Activated CD4-positive, alpha-beta T cell treated with anti-CD3 and anti-CD28 coated beads, Interleukin-2, Interleukin-4, amounts not matched to agents 100 ng/mL and 50 ng/mL, durations not matched to agents 16 hours and 8 hours (primary cell): ENCODE results near the gene PCBD2.
"Not testable (repeated sequence)": the region's sequence is repeated elsewhere in the genome, so short reads cannot be mapped to it uniquely, and the experiment has no call there.

ENCODE experiments used
- DNase-seq: peaks from one replicate; pipeline ENCODE4 v3.0.0-alpha.2; 2020; ENCODE audit warnings: low spot score

The PCBD2 gene

GRCh38 chr5:134904610-134905245, at the start of gene PCBD2:
PCBD2 (plus strand) TSS chr5:134905131; CDS start chr5:134905140, 9 bp downstream.
- DNase-seq, result peak; percentile 95

DNA sequence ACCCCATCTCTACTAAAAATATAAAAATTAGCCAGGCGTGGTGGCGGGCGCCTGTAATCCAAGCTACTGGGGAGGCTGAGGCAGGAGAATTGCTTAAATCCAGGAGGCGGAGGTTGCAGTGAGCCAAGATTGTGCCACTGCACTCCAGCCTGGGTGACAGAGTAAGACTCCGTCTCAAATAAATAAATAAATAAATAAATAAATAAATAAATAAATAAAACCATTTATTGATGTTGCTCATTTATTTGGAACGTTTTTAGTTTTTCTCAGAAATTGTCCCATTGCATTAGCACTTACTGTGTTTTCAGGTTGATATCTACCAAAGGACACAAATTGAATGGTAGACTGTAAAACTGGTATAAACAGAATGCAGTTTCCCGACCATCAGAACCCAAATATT, 48.5 kb upstream of the PCBD2 start:
- not testable (repeated sequence) for DNase-seq

DNA sequence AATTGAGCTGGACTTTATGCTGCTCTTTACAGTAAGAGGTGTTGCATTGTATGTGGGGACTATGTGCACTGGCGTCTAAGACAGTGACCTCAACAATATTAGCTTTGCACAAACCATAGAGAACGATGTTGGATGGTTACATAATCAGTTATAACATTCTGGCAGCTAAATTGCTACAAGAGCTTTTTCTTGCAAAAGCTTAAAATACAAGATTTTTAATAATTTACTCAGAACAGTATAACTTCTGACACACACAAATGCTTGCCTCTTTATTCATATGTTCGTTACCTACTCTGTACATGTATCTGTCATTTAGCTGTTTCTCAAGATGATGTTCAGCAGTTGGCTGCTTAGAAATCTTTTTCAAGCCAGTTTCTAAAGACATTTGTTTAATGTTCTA, 47.5 kb upstream of the PCBD2 start:
- no peak for DNase-seq

- no peak for DNase-seq
Observed at GRCh38 chr5:134864707-134865106, 40.2 kb upstream of the PCBD2 start.

DNA sequence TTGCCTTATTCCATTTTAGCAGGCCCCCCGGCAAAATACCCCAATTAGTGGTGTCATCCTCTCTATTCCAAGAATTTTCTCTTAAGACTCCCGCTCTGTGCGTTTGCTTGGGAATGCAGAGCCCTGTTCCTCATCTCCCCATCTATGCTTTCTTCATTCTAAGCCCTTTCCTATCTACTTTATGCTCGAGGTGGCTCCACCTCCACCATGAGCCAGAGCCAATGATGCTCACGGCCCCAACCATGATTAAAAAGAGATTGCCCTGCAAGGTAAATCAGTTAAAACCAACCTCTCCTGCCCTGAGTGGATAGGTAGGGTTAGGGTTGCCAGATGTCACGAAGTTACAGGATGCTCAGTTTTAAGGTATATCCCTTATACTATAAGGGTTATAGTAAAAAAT, 31.4 kb upstream of the PCBD2 start:
- peak; percentile 22 for DNase-seq

- peak; percentile 80 for DNase-seq
Observed at GRCh38 chr5:134873987-134874830, 30.7 kb upstream of the PCBD2 start, which contains the start of gene TXNDC15. TXNDC15 (plus strand) TSS chr5:134874371; CDS start chr5:134874428, 57 bp downstream.

DNA sequence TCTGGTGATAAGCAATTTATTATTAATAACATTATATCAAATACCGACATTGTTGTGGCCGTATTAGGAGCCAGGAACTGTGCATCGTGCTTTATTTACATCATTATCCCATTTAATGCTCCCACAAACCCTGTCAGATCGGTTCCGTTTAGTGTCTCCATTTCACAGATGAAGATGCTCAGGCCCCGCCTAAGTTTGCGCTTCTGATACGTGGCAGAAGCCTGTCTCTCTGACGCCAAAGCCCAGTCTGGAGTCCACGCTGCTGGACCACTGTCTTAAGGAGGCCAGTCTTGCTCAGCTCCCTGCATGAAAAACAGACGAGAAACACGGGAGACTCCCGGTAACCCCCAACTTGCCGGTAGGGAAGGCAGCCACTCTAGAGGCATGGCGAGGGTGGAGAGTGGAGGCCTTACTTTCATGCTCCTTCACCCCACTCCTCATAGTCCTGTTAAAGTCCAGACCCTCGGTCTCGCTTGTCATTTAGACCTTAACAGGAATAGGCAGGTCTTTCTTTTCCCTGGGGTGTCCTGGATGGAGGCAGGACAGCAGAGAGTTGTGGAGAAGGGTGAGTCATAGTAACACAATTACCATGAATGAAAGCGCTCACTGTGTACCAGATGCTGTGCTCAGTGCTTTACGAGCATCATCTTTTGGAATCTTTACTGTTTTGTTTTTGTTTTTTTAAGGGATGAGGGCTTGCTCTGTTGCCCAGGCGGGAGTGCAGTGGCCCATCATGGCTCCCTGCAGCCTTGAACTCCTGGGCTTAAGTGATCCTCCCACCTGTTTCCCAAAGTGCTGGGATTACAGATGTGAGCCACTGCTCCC, 29.9 kb upstream of the PCBD2 start:
- peak; percentile 47 for DNase-seq

- no peak for DNase-seq
Observed at GRCh38 chr5:134877159-134877558, 27.8 kb upstream of the PCBD2 start.

GRCh38 chr5:134878403-134878802, 26.5 kb upstream of the PCBD2 start:
- no peak for DNase-seq

- DNase-seq, result no peak
Observed at GRCh38 chr5:134879456-134879855, 25.5 kb upstream of the PCBD2 start.

DNA sequence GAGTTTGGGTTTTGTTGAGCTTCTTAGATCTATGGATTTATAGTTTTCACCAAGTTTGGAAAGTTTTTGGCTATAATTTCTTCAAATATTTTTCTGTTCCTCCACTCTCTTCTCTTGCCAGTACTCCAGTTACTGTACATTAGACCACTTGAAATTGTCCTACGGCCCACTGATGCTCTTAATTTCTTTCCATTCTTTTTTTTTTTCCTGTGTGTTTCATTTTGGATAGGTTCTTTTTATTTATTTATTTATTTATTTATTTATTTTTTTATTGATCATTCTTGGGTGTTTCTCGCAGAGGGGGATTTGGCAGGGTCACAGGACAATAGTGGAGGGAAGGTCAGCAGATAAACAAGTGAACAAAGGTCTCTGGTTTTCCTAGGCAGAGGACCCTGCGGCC, 24.0 kb upstream of the PCBD2 start:
- not testable (repeated sequence) for DNase-seq

DNA sequence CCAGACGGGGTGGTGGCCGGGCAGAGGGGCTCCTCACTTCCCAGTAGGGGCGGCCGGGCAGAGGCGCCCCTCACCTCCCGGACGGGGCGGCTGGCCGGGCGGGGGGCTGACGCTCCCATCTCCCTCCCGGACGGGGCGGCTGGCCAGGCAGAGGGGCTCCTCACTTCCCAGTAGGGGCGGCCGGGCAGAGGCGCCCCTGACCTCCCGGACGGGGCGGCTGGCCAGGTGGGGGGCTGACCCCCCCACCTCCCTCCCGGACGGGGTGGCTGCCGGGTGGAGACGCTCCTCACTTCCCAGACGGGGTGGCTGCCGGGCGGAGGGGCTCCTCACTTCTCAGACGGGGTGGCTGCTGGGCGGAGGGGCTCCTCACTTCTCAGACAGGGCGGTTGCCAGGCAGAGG, 23.2 kb upstream of the PCBD2 start:
- DNase-seq, result not testable (repeated sequence)

DNA sequence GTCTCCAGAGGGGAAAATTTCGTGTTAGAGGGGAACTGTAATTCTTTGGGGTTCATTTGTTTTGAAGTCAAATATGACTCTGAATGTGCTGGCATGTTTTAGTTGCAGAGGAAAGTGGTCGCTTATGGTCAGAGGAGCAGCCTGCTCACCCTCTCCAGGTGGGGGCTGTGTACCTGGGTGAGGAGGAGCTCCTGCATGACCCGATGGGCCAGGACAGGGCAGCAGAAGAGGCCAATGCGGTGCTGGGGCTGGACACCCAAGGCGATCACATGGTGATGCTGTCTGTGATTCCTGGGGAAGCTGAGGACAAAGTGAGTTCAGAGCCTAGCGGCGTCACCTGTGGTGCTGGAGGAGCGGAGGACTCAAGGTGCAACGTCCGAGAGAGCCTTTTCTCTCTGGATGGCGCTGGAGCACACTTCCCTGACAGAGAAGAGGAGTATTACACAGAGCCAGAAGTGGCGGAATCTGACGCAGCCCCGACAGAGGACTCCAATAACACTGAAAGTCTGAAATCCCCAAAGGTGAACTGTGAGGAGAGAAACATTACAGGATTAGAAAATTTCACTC, 17.3 kb upstream of the PCBD2 start:
- no peak for DNase-seq

- DNase-seq, result no peak
Observed at GRCh38 chr5:134889335-134889734, 15.6 kb upstream of the PCBD2 start.

DNA sequence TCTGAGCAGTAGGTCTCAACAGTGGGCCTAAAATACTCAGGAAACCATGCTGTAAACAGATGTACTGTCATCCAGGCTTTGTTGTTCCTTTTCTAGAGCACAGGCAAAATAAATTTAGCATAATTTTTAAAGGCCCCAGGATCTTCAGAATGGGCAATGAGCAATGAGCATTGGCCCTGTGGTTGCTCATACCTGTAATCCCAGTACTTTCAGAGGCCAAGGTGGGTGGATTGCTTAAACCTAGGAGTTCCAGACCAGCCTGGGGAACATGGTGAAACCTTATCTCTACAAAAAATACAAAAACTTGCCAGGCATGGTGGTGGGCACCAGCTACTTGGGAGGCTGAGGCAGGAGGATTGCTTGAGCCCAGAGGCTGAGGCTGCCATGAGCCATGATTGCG, 13.5 kb upstream of the PCBD2 start:
- no peak for DNase-seq

GRCh38 chr5:134892282-134892681, 12.6 kb upstream of the PCBD2 start:
- no peak for DNase-seq

DNA sequence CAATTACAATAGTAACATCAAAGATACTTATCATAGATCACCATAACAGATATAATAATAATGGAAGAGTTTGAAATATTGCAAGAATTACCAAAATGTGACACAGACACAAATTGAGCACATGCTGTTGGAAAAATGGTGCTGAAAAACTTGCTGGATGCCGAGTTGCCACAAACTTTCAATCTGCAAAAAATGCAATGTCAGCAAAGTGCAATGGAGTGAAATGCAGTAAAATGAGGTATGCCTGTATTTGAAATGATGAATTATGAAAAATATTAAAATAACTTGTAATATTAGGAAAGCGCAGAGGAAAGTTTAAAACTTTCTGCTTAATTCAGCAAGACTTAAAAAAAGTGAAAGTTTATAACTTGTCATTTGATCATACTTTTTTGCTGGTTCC, 12.0 kb upstream of the PCBD2 start:
- DNase-seq, result no peak

DNA sequence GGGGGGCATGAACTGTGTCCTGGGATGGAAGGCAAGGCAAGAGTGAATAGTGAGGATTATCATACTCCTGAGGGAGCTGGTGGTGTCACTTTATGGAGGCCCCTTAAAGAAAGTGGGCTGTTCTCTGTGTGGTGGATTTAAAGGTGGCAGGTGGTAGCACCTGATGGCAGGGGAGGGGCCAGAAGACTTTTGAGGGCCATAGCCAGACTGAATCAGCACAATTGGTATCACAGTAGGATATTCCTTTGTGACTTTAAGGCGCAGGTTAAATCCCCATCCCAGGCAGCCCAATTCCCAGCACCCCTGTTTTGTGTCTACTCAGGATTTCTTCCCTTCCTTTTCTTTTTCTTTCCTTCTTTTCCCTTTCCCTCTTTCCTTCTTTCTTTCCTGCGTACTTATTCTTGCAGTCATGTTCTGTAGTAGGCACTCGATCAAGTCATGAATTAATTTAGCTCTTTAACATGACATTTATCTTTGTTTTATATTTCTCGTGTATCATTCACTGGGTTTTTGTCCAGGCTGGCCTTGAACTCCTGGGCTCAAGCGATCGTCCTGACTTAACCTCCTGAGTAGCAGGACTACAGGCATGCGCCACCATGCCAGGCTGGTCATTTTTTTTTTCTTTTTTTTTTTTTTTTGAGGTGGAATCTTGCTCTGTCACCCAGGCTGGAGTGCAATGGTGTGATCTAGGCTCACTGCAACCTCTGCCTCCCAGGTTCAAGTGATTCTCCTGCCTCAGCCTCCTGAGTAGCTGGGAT, 11.0 kb upstream of the PCBD2 start:
- no peak for DNase-seq

DNA sequence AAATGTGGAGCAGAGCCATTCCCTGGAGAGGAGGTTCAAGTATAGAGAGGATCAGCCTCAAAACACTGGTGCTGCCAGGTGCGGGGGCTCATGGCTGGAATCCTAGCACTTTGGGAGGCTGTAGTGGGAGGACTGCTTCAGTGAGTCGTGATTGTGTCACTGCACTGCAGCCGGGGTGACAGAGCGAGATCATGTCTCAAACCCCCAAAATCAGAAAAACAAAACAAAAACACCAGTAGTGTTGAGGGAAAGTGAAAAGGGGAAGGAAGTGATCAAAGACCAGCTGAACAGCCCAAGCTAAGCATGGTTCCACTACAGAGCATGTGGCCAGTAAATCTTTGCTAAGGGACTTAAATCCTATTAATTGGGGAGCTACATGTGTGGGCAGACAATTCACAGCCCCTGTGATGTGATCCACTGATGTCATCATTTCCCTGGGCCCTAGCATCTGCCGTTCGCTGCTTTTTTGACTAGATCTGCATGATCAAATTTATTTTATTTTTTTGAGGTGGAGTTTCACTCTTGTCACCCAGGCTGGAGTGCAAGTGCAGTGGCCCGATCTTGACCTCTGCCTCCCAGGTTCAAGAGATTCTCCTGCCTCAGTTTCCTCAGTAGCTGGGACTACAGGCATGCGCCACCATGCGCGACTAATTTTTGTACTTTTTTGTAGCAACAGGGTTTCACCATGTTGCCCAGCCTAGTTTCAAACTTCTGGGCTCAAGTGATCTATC, 2.7 kb upstream of the PCBD2 start:
- DNase-seq, result no peak

GRCh38 chr5:134905246-134905996, 490 bp downstream of the PCBD2 start:
- peak; percentile 64 for DNase-seq
